GM10266 (cell line): Measurements from ENCODE around the gene LYST.
"Not testable (repeated sequence)": the region's sequence is repeated elsewhere in the genome, so short reads cannot be mapped to it uniquely, and the experiment has no call there.

Experiments
- DNase-seq: peaks from one replicate; pipeline ENCODE4 v3.0.0; 2012; ENCODE audit errors: extremely low spot score
- TF ChIP-seq, protein P1 (sequence below): IDR thresholded peaks from 2 replicates; pipeline ENCODE4 v1.5.1; 2012; ENCODE audit warnings: mild to moderate bottlenecking, low read depth; ENCODE audit not compliant: control insufficient read depth, insufficient read depth; ENCODE audit errors: missing control alignments

The LYST gene

DNA sequence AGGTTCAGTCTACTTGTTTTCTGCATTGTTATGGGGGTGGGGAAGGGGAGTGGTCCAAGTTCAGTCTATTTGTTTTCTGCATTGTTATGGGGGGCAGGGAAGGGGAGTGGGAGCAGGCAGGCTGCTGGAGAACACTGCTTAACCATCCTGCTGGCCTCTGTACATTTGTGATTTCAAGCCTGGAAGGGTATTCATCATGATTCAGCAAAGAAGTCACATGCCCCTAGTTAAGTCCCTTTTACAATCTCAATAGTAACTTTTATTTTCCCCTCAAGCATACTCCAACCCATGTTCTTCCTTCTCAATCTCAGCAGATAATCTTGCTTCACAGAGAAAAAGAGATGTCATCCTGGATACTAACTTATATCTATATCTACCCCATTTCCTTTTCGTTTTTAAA is 7.9 kb downstream of the LYST start:
- TF ChIP-seq, protein P1, sequence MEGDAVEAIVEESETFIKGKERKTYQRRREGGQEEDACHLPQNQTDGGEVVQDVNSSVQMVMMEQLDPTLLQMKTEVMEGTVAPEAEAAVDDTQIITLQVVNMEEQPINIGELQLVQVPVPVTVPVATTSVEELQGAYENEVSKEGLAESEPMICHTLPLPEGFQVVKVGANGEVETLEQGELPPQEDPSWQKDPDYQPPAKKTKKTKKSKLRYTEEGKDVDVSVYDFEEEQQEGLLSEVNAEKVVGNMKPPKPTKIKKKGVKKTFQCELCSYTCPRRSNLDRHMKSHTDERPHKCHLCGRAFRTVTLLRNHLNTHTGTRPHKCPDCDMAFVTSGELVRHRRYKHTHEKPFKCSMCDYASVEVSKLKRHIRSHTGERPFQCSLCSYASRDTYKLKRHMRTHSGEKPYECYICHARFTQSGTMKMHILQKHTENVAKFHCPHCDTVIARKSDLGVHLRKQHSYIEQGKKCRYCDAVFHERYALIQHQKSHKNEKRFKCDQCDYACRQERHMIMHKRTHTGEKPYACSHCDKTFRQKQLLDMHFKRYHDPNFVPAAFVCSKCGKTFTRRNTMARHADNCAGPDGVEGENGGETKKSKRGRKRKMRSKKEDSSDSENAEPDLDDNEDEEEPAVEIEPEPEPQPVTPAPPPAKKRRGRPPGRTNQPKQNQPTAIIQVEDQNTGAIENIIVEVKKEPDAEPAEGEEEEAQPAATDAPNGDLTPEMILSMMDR, result no peak
- no peak for DNase-seq

DNA sequence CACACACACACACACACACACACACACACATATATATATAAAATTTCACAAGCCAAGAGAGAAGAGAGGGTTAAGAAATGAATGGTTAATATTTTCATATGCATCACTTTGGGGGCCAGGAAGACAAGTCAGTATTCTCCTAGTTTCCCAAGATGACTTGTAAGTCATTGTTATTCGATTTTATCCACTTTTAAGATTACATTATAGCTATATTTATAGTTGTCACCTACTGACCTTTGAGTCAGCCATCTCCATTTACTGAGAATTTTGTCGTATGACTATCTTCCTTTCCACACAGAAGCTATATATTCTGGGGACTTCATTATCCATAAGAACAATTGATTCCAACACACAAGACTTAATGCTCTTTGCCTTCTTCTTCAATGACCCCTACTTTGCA is 8.9 kb downstream of the LYST start:
- TF ChIP-seq, protein P1, result no peak
- DNase-seq, result no peak

DNA sequence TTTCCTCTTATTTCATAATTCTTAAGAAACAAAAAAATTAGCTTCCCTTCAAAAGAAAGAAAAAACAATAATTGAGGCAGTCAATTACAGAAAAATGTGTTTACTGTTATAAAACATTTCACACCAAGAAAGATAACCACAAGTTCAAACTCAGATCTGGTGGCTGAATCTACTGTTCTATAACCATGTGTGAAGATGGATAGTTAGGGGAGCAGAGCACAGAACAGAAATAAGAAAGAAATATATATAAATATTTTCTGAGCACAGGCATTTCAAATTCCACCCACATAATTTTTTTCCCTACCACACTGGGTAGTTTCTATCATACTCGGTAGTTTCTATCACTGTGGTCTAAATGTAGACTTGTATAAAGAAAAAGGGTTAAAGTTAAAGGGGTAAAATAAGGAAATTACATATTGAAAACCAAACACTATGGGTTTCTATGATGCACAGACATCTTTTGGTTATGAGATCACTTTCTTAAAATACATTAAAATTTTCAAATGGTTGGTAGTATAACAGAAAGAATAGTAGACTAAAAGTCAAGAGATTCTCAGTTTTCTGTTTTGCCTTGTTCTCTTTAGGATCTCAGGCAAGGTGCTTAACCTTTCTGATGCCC is 10.8 kb downstream of the LYST start:
- TF ChIP-seq, protein P1, result no peak
- peak; percentile 62 for DNase-seq

DNA sequence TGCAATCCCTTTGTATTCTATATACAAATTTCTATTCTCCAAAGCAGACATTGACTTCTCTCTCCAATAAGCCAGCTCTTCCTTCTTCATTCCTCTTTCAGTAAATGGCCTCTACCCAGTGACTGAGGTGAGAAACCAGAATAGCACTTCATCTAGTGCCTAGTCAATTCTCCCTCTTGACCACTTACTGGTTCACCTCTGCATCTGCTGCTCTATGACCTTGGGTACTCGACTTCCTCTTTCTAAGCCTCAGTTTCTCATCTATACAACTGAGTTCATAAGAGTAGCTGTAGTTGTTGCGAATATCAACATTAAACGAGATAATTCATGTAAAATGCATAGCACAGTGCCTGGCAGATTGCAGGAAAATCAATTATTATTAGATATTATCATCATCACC is 12.4 kb downstream of the LYST start:
- TF ChIP-seq, protein P1, result no peak
- DNase-seq, result no peak

DNA sequence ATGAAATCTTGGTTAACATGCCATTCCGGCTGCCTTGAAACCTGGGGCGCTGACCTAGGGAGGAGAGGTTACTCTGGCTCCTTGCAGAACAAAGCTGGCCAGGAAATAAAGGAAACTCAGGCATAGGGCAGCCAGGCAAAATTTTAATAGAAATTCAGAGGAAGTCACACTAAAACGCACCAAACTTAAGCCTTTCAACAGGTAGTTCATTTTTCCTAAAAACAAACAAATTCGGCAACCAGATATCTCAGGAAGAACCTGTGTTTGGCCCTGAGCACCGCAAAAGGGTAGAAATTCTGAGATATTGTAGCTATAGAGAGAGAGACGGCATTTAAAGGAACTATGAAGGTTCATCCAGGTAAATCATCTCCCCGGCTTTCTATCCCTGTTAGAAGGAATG is 13.1 kb downstream of the LYST start:
- TF ChIP-seq, protein P1, result no peak
- DNase-seq, result no peak

DNA sequence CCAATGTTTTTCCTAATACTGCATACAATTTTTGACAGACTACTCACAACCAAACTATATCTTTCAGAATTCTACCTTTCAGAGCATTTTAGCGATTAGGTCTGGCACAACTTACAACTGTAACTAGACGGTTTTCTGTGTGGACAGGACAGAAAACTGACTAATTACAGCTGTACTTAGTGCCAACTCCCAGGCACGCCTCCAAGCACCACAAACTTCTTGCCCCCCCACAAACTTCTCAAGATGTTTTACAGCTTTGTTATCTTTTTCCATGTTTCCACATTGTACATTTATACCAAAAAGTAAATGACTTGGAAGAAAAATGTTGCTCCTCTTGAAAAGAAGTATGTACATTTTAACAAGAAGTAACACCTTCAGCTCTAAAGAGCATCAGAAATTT is 13.8 kb downstream of the LYST start:
- TF ChIP-seq, protein P1, result no peak
- DNase-seq, result no peak

DNA sequence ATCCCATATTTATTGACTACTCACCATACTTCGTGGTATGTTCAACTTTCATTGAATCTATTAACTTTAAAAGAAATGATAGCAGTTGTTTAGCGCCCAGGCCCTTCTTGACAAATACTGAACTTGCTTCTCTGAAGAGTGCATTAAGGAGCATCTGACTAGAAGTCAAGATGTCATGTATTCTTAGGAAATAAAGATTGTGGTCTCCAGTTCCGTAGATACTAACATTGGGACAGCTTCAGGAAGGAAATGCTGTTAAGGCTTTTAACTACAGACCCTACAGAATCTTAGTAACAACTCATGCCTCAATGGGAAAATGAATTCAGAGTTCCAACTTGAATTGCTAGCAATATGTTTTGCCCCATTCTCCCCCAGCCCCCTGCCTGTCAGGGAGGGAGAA is 14.8 kb downstream of the LYST start:
- no peak for DNase-seq
- TF ChIP-seq, protein P1, result no peak

DNA sequence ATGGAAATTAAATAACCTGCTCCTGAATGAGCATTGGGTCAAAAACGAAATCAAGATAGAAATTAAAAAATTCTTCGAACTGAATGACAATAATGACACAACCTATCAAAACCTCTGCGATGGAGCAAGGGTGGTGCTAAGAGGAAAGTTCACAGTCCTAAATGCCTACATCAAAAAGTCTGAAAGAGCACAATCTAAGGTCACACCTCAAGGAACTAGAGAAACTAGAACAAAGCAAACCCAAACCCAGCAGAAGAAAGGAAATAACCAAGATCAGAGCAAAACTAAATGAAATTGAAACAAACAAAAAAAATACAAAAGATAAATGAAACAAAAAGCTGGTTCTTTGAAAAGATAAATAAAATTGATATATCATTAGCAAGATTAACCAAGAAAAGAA is 18.5 kb downstream of the LYST start:
- not testable (repeated sequence) for DNase-seq
